ENCODE results near the gene C22orf31.
"Not testable (repeated sequence)": the region's sequence is repeated elsewhere in the genome, so short reads cannot be mapped to it uniquely, and the experiment has no call there.

C22orf31 gene

GRCh38 chr22:29053048-29053702 lies 8.5 kb downstream of the C22orf31 start:
- no peak for DNase-seq

DNA sequence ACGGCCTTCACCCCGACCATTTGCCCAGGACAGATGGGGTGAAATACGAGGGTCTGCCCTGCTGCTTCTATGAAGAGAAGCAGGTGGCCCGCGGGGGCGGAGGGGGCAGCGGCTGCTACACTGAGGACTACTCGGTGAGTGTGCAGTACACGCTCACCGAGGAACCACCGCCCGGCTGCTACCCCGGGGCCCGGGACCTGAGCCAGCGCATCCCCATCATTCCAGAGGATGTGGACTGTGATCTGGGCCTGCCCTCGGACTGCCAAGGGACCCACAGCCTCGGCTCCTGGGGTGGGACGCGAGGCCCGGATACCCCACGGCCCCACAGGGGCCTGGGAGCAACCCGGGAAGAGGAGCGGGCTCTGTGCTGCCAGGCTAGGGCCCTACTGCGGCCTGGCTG lies 11.2 kb downstream of the C22orf31 start:
- DNase-seq = no peak

DNA sequence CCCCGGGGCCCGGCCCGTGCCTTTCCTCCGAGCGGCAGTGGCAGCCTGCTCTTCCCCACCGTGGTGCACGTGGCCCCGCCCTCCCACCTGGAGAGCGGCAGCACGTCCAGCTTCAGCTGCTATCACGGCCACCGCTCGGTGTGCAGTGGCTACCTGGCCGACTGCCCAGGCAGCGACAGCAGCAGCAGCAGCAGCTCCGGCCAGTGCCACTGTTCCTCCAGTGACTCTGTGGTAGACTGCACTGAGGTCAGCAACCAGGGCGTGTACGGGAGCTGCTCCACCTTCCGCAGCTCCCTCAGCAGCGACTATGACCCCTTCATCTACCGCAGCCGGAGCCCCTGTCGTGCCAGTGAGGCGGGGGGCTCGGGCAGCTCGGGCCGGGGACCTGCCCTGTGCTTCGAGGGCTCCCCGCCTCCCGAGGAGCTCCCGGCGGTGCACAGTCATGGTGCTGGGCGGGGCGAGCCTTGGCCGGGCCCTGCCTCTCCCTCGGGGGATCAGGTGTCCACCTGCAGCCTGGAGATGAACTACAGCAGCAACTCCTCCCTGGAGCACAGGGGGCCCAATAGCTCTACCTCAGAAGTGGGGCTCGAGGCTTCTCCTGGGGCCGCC lies 11.9 kb downstream of the C22orf31 start:
- no peak for DNase-seq

DNA sequence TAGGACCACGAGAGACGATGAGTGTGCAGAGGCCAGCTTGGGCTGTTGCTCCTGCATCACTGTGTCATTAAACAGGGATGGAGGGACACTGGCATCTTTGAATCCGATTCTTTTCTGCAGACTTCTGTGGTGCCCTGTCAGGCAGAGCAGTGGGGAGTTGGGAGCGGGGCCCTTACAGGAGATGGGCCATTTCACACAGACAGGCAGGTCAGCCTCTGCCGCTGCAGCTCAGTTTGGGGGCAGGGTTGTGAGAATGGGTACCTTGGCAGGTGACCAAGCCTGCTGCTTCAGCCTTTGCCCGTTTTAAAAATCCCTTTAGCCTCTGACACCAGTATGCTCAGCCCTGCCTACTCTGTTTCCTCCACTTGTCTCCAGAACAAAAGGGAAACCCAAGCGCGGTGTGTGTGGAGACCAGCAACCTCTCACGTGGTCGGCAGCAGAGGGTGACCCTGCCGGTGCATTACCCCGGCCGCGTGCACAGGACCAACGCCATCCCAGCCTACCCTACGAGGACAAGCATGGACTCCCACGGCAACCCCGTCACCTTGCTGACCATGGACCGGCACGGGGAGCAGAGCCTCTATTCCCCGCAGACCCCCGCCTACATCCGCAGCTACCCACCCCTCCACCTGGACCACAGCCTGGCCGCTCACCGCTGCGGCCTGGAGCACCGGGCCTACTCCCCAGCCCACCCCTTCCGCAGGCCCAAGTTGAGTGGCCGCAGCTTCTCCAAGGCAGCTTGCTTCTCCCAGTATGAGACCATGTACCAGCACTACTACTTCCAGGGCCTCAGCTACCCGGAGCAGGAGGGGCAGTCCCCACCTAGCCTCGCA lies 12.6 kb downstream of the C22orf31 start:
- no peak for DNase-seq

GRCh38 chr22:29044657-29045176 lies 16.9 kb downstream of the C22orf31 start:
- no peak for DNase-seq

- DNase-seq = no peak
Observed at GRCh38 chr22:29043906-29044575, 17.6 kb downstream of the C22orf31 start.

DNA sequence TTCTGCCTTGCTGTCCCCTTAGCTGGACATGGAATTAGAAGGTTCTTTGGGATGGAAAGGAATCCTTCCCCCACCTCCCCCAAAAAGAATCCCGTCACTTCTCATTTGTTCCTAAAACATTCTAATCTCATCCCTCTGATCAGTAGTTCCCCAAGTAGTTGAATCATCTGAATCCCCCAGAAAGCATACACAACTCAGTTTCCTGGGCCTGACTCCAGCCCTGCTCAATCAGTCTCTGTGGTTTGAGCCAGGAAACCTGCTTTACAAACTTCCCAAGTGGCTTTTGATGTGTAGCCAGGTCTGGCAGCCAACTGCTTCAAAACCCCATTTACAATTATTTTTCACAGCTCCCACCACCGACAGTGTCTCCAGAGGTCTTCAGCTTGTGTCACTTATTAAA lies 20.2 kb downstream of the C22orf31 start:
- no peak for DNase-seq

DNA sequence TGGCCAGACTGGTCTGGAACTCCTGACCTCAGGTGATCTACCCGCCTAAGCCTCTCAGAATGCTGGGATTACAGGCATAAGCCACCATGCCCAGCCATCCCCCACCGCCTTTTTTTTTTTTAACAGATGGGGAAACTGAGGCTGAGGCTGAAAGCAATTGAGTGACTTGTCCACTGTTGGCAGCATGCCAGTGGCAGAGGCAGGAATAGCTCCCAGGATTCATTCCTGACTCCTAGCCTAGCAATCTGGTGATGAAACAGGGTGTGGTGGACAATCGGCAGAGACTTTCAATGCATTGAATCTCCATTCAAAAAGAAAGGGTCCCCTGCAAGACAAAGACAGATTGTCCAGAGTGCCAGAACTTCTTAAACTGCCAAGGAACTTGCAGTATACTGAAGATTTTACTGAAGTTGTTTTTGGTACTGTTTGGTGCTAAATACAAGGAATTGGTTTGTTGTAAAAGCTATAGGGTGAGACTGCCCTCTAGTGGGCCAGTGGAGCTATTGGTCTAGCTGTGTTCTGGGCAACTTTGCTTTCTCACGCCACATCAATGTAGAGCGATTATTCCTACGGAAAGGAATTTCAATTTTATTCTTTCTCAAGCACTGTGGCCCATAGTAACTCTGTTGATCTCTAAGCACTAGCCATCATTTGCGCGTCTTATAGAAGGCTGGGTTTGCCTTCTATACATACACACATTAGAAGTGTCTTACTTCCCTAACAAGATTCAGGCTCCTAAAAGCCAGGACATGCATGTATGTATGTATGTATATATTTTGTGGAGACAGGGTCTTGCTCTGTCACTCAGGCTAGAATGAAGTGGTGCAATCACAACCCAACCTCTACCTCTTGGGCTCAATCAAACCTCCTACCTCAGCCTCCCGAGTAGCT lies 21.0 kb downstream of the C22orf31 start:
- DNase-seq = peak; percentile 53

GRCh38 chr22:29039684-29040083 lies 21.9 kb downstream of the C22orf31 start:
- DNase-seq = not testable (repeated sequence)

GRCh38 chr22:29039148-29039547 lies 22.5 kb downstream of the C22orf31 start:
- no peak for DNase-seq

DNA sequence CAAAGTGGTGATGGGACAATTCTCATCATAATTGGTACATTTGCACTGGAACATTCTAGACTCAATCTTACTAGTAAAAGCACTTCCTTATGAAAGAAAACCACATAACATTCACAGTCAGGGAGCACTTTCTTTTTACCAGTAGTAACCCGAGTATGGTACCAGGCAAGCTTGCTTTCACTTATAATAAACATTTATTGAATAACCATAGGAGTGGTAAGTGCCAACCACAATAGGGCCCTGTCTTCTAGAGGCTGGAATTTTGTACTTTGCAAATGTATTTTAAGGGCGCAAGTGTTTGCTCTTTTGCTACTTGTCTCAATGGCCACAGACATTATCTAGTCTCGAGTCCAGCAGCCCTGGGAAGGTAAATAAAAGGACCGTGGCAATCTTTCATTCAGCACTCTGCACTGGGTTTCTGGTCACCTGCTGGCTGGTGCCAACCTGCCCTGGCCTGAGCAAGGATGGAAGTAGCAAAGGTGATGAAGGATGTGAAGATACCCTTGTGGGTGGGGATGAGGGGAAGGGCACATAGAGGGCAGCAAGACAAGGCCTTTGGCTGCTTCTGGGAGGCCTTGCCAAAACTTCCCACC lies 24.2 kb downstream of the C22orf31 start:
- no peak for DNase-seq

GRCh38 chr22:29032584-29032983 lies 29.0 kb downstream of the C22orf31 start:
- DNase-seq = no peak

DNA sequence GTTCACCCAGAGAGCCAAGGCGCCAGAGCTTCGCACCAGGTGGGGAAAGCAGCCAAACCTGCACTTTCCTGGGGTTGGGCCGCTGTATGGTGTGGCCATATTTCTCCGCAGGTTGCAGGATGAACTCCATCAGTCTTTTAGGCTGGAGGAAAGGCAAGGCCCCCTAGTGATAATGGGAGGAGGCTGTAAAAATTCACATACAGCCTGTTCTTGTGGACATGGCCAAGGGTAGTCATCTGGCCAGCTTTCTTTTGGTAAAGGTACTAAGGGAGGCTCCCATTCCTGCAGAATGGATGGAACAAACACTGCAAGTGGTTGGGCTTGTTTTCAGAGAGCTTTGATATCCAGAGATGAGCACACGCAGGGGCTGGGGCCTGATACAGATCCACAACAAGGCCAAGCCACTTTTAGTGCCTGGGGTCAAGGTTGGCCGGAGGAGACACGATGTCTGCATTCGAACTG lies 29.6 kb downstream of the C22orf31 start:
- no peak for DNase-seq

DNA sequence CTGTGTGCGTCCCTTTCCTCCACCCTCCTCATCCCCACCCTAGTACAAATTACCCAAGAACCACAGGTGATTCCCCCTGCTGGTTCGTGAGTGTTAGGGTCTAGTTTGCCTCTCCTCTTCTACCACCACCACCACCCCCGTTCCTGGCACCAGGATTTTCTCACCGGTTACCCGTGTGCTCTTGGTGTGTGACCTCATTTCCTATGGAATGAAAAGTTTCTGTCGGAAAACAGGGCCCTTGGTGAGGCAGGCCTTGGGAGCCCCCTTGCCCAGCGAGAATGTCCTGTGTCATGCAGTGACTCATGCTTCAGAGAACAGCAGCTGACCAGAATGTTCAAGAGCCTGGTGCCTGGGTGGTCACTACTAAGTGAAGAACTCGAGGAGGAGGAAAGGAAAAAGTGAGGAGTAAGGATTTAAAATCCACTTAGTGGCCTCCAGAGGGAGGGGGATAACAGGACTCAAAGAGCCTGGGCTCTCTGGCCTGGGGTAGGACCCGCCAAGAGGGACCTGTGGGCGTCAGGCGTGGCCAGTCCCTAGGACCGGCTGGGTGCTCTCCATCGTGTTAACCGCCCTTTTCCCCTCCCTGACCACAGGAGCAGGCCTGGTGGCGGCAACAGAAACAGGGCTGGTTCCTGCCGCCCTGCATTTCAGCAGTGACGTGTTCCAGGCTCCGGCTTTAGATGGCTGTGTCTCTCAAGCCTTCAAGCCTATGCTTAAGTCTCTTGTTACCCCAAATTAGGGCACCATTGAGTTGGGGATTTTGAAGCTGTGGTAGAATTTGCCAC lies 30.2 kb downstream of the C22orf31 start:
- DNase-seq = no peak

- DNase-seq = no peak
Observed at GRCh38 chr22:29030618-29031226, 30.9 kb downstream of the C22orf31 start.

- DNase-seq = no peak
Observed at GRCh38 chr22:29030016-29030617, 31.5 kb downstream of the C22orf31 start.

- DNase-seq = no peak
Observed at GRCh38 chr22:29029202-29030000, 32.2 kb downstream of the C22orf31 start.

DNA sequence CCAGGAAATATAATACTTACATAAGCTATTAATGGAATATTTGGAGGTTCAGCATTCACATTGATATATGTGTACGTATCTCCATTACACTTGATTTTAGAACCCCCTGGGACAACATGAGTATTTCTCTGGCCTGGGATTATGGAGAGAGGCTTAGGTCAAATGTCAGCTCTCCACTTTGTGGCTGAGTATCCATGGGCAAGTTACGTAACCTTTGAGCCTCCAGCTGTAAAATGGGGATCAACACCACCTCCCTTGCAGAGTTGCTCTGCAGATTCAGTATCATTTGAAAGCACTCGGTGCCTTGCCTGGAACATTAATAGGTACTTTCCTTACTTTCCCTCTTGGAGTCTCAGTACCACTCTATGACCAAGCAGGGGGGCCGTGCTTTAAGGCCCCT lies 33.2 kb downstream of the C22orf31 start:
- no peak for DNase-seq

- no peak for DNase-seq
Observed at GRCh38 chr22:29026579-29026978, 35.1 kb downstream of the C22orf31 start.
